ENCODE measurements around the gene DGKZ.

- TF ChIP-seq, protein P1, sequence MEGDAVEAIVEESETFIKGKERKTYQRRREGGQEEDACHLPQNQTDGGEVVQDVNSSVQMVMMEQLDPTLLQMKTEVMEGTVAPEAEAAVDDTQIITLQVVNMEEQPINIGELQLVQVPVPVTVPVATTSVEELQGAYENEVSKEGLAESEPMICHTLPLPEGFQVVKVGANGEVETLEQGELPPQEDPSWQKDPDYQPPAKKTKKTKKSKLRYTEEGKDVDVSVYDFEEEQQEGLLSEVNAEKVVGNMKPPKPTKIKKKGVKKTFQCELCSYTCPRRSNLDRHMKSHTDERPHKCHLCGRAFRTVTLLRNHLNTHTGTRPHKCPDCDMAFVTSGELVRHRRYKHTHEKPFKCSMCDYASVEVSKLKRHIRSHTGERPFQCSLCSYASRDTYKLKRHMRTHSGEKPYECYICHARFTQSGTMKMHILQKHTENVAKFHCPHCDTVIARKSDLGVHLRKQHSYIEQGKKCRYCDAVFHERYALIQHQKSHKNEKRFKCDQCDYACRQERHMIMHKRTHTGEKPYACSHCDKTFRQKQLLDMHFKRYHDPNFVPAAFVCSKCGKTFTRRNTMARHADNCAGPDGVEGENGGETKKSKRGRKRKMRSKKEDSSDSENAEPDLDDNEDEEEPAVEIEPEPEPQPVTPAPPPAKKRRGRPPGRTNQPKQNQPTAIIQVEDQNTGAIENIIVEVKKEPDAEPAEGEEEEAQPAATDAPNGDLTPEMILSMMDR (IDR thresholded peaks at IDR 0.05; ENCODE audit: low read depth, low read length, missing input control), result no peak
- TF ChIP-seq RAD21 (IDR thresholded peaks at IDR 0.05) (no peak), FOXA1 (IDR thresholded peaks at IDR 0.05) (no peak), GABPA (IDR thresholded peaks at IDR 0.05 in 1 of 2, conservative IDR thresholded peaks at IDR 0.05 in 1 of 2) (no peak), ATF3 (IDR thresholded peaks at IDR 0.05) (no peak), HNF4G (IDR thresholded peaks at IDR 0.05) (no peak), ZBTB33 (IDR thresholded peaks at IDR 0.05) (no peak), SP1 (IDR thresholded peaks at IDR 0.05) (no peak), TAF1 (conservative IDR thresholded peaks at IDR 0.05) (no peak), EGR1 (IDR thresholded peaks at IDR 0.05; ENCODE audit: low read depth in 2 of 2) (no peak)
- TF ChIP-seq, protein P2, sequence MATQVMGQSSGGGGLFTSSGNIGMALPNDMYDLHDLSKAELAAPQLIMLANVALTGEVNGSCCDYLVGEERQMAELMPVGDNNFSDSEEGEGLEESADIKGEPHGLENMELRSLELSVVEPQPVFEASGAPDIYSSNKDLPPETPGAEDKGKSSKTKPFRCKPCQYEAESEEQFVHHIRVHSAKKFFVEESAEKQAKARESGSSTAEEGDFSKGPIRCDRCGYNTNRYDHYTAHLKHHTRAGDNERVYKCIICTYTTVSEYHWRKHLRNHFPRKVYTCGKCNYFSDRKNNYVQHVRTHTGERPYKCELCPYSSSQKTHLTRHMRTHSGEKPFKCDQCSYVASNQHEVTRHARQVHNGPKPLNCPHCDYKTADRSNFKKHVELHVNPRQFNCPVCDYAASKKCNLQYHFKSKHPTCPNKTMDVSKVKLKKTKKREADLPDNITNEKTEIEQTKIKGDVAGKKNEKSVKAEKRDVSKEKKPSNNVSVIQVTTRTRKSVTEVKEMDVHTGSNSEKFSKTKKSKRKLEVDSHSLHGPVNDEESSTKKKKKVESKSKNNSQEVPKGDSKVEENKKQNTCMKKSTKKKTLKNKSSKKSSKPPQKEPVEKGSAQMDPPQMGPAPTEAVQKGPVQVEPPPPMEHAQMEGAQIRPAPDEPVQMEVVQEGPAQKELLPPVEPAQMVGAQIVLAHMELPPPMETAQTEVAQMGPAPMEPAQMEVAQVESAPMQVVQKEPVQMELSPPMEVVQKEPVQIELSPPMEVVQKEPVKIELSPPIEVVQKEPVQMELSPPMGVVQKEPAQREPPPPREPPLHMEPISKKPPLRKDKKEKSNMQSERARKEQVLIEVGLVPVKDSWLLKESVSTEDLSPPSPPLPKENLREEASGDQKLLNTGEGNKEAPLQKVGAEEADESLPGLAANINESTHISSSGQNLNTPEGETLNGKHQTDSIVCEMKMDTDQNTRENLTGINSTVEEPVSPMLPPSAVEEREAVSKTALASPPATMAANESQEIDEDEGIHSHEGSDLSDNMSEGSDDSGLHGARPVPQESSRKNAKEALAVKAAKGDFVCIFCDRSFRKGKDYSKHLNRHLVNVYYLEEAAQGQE (IDR thresholded peaks at IDR 0.05), result no peak
- TF ChIP-seq, protein P3, sequence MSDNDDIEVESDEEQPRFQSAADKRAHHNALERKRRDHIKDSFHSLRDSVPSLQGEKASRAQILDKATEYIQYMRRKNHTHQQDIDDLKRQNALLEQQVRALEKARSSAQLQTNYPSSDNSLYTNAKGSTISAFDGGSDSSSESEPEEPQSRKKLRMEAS (IDR thresholded peaks at IDR 0.05), result no peak
Measured at GRCh38 chr11:46364056-46364455, 16.8 kb downstream of the DGKZ start.

Measured in liver (tissue), 3 donors.